Retinal pigment epithelial cell (primary cell): ENCODE measurements around the gene VPS26B.
"Not testable (repeated sequence)": the region's sequence is repeated elsewhere in the genome, so short reads cannot be mapped to it uniquely, and the experiment has no call there.

ENCODE experiments used
- DNase-seq: peaks from one replicate; pipeline ENCODE4 v3.0.0-alpha.2; 2010; ENCODE audit warnings: low read depth
- H3K4me3 ChIP-seq: 2 replicates; pipeline ENCODE4 v1.5.1; 2011; ENCODE audit warnings: mild to moderate bottlenecking, low read length, control low read depth, moderate library complexity
- TF ChIP-seq, protein P1 (sequence below): conservative IDR thresholded peaks from 2 replicates; pipeline ENCODE4 v1.5.1; 2011; ENCODE audit warnings: low read depth, low read length, control low read depth, inconsistent platforms

The VPS26B gene

DNA sequence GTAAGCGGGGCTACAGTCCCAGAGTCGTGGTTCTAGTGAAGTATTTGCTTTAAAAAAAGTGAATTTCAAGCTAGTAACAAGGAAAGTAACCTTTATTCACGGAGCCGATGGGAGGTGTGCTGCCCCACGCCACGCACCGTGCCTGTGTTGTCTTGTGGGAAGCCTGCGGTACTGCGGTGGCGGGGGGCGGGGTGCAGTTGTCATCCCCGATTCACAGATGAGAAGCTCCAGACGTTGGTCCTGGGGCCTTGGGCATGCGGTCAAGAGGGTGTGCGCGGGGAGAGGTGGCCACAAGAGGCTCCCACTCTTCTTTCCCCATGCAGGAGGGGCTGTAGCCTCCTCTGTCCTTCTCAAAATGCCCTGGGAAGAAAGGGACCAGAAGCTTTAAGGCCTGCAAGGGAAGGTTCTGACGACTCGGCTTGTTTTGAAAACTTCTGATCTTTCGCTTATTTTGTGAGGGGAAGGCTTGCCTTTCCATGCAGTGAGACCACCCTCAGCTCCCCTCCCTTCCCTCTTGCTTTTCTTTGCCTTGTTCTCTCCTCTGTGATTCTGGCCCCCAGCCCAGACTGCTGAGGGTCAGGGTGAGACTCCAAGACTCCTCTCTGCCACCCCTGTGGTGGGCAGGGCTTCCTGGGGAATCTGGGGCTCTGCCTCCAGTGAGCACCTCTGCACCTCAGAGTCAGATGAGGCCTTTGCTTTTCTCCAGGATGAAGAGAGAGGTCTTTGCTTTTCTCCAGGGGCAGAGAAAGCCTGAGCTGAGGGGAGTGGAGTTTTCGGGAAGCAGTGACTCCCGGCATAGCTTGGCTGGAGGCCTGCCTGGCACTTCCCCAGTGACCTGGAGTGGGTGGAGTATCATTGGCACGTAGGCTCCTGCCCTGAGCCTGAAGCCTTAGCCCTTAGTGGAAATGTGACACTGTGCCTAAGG is 57.9 kb downstream of the VPS26B start:
- H3K4me3 ChIP-seq = no peak overlapping the region
- TF ChIP-seq, protein P1, sequence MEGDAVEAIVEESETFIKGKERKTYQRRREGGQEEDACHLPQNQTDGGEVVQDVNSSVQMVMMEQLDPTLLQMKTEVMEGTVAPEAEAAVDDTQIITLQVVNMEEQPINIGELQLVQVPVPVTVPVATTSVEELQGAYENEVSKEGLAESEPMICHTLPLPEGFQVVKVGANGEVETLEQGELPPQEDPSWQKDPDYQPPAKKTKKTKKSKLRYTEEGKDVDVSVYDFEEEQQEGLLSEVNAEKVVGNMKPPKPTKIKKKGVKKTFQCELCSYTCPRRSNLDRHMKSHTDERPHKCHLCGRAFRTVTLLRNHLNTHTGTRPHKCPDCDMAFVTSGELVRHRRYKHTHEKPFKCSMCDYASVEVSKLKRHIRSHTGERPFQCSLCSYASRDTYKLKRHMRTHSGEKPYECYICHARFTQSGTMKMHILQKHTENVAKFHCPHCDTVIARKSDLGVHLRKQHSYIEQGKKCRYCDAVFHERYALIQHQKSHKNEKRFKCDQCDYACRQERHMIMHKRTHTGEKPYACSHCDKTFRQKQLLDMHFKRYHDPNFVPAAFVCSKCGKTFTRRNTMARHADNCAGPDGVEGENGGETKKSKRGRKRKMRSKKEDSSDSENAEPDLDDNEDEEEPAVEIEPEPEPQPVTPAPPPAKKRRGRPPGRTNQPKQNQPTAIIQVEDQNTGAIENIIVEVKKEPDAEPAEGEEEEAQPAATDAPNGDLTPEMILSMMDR = no peak
- DNase-seq = no peak

DNA sequence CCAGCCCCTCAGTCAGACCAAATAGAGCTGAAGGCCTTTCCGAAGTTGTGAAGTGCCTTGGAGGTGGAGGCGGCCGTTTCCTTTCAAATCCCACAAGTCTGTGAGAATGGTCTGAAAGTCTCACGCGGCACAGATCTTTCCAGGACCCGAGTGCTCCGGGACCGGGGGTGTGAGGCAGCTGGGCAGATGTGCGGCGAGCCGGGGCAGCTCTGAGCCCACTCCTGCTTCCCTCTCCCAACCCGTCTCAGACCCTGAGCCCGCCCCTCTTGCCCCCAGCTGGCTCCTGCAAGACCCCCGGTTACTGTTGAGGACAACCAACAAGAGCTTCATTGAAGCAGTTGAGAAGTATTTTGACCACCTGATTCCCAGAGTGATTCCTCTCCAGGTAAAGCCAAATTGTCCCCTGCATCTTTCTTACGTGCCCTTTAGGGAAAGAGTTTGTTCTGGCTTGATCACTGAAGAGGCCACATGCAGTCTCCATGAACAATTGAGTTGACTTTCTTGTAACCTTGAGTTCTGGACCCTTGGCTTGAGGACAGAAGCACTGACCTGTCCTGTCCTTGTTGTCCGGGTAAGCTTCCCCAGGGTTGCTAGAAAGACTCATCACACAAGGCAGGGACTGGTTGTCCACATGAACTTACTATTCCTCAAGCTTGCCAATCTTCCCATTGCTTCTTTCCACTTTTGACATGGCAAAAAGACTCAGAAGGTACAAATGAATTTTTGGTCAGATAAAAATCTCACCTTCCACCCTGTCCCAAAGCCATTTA is 59.2 kb downstream of the VPS26B start:
- no peak overlapping the region for H3K4me3 ChIP-seq
- no peak for DNase-seq
- TF ChIP-seq, protein P1 = no peak

DNA sequence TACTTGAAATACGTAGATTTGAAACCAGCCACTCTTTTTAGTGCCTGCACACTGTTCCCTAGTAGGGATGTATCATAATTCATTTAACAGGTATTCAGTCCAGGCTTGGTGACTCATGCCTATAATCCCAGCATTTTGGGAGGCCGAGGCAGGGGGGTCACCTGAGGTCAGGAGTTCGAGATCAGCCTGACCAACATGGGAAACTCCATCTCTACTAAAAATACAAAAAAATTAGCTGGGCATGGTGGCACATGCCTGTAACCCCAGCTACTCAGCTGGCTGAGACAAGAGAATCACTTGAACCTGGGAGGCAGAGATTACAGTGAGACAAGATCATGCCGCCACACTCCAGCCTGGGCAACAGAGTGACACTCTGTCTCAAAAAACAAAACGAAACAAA is 59.9 kb downstream of the VPS26B start:
- H3K4me3 ChIP-seq, DNase-seq: not testable (repeated sequence)

DNA sequence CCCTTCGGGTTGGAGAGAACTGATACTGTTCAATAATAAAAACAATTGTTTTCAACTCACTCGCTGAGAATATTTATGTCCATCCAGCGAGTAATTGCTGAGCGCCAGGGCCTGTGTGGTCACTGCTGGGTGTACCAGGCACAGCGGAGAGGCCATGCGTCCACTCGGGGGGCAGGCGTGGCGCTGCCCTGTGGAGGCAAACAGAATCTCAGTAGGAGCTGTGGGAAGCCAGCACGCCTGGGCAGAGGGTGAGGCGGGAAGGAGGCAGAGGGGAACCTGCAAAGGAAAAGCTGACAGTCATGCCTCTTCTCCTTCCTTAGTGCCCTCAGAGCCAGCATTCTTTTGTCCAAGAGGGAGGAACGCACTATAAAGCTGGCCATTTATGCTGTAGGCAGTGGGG is 63.1 kb downstream of the VPS26B start:
- no peak for DNase-seq
- no peak overlapping the region for H3K4me3 ChIP-seq
- TF ChIP-seq, protein P1 = no peak

DNA sequence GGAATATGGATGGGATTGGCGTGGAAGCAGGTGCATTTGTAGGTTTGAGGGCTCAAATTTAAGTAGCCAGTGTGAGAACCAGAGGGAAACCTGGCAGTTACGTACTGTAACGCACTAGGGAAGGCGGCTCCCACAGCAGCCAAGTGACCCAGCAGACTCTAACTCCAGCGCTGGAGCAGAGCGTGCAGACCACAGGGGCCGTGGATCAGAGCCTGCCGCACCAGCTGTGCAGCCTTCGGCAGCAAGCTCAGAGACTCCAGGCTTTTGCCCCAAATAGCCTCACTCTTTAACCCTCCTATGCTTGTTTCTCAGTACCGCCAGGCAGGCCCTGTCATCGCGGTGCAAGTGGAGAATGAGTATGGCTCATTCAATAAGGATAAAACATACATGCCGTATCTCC is 64.0 kb downstream of the VPS26B start:
- TF ChIP-seq, protein P1 = no peak
- no peak overlapping the region for H3K4me3 ChIP-seq
- DNase-seq = no peak

DNA sequence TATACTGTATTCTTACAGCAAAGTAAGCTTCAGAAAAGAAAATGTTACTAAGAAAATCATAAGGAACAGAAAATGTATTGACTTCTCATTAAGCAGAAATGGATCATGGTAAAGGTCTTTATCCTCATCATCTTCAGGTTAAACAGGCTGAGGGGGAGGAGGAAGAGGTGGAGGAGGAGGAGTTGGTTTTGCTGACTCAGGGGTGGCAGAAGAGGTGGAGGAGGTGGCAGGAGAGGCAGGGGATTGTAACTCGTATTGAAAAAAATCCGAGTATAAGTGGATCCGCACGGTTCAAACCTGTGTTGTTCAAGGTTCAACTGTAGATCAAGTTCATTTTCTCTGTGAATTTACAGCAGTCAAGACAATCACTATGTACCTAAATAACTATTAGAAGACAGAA is 64.7 kb downstream of the VPS26B start:
- TF ChIP-seq, protein P1 = no peak
- no peak for DNase-seq
- no peak overlapping the region for H3K4me3 ChIP-seq

DNA sequence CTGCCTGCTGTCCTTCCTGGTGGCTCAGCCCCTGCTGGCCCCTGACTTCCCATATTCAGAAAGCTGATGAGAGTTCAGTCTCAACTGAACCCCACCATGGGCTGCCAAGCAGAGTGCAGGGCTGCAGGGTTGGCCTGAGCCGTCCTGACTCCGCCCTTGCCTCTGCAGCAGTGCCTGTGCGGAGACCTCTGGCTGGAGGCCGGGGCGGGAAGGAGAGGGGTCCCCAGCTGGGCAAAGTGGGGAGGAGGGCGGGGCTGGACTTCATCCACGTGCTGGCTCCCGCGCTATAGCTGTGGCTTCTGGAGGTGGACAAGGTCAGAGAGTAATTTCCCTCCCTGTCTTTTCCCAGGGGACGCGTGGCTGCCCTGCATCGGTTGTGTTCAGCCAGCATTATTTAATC is 65.3 kb downstream of the VPS26B start:
- TF ChIP-seq, protein P1 = no peak
- no peak for DNase-seq
- no peak overlapping the region for H3K4me3 ChIP-seq
